ENCODE measurements around the gene ZNF93.
"Not testable (repeated sequence)": the region's sequence is repeated elsewhere in the genome, so short reads cannot be mapped to it uniquely, and the experiment has no call there.

Gene ZNF93

GRCh38 chr19:19884583-19884982 lies 16.2 kb upstream of the ZNF93 start:
- Histone ChIP-seq H3K4me3 (ENCODE audit: low read depth in 1 of 2, low read length in 2 of 2) (no peak overlapping the region), H3K27ac (ENCODE audit: low read length) (no peak overlapping the region), H3K4me1 (ENCODE audit: control insufficient read depth in 1 of 2, insufficient read depth in 2 of 2, low read length in 2 of 2) (no peaks in the 10 kb centered on the region), H3K27me3 (ENCODE audit: low read depth, low read length) (no peaks in the 10 kb centered on the region), H3K36me3 (ENCODE audit: control insufficient read depth in 1 of 2, insufficient read depth in 2 of 2, low read length in 2 of 2) (peaks cover 0 to 37% of the 10 kb centered on the region in 2 donors), H3K9me3 (ENCODE audit: control insufficient read depth in 1 of 2, low read length in 2 of 2) (peaks cover 4 to 5% of the 10 kb centered on the region in 2 donors)

DNA sequence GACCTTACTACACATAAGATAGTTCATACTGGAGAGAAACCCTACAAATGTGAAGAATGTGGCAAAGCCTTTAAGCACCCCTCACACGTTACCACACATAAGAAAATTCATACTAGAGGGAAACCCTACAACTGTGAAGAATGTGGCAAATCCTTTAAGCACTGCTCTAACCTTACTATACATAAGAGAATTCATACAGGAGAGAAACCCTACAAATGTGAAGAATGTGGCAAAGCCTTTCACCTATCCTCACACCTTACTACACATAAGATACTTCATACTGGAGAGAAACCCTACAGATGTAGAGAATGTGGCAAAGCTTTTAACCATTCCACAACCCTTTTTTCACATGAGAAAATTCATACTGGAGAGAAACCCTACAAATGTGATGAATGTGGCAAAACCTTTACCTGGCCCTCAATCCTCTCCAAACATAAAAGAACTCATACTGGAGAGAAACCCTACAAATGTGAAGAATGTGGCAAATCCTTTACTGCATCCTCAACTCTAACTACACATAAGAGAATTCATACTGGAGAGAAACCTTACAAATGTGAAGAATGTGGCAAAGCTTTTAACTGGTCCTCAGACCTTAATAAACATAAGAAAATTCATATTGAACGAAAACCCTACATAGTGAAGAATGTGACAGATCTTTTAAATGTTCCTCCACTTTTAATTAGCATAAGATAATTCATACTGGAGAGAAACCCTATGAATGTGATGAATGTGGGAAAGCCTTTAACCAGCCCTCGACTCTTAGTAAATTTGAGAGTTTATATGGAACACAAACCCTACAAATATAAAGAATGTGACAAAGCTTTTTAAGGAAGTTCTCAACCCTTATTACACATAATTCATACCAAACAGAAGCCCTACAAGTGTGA lies 8.4 kb upstream of the ZNF93 start:
- H3K36me3 ChIP-seq (ENCODE audit: control insufficient read depth in 1 of 2, insufficient read depth in 2 of 2, low read length in 2 of 2), result peaks cover 16 to 26% of the 10 kb centered on the region in 2 donors
- H3K4me1 ChIP-seq (ENCODE audit: control insufficient read depth in 1 of 2, insufficient read depth in 2 of 2, low read length in 2 of 2); H3K27ac ChIP-seq (ENCODE audit: low read length); H3K27me3 ChIP-seq (ENCODE audit: low read depth, low read length): not testable (repeated sequence)
- H3K9me3 ChIP-seq (ENCODE audit: control insufficient read depth in 1 of 2, low read length in 2 of 2), result peaks cover 18 to 26% of the 10 kb centered on the region in 2 donors
- H3K4me3 ChIP-seq (ENCODE audit: low read depth in 1 of 2, low read length in 2 of 2), result peak overlapping the region in 1 of 2 donors; percentile 35

DNA sequence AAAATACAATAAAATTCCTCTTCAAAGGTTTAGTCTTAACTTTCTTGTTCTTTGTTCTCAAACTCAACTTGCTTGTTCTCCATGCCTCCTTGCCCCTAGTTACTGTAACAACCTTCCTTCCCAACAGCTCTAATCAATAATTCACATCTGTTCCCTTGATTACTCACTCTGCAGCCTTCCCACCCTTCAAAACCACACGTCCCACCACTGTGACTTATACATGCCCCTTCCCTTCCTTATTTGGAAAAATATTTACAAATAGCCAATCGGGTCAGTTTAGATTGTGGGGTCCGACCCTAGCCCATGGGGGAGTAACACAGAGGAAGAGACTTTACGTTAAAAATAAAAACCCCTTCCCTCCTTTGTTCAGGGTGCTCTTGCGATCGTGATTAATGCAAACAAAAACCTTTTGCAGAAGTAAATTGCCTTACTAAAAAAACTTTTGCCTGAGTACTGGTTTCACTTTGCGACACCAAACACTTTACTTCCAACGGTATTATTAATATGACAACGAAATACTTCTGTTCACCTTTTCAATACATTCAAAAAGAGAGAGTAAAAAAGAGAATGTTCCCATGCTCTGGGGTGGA lies 512 bp upstream of the ZNF93 start:
- Histone ChIP-seq H3K36me3 (ENCODE audit: control insufficient read depth in 1 of 2, insufficient read depth in 2 of 2, low read length in 2 of 2) (no peaks in the 10 kb centered on the region), H3K27ac (ENCODE audit: low read length) (peak overlapping the region; percentile 80), H3K9me3 (ENCODE audit: control insufficient read depth in 1 of 2, low read length in 2 of 2) (peaks cover 0 to 4% of the 10 kb centered on the region in 2 donors), H3K4me1 (ENCODE audit: control insufficient read depth in 1 of 2, insufficient read depth in 2 of 2, low read length in 2 of 2) (no peaks in the 10 kb centered on the region), H3K4me3 (ENCODE audit: low read depth in 1 of 2, low read length in 2 of 2) (peak overlapping the region; percentile 76 to 87), H3K27me3 (ENCODE audit: low read depth, low read length) (no peaks in the 10 kb centered on the region)

- H3K4me3 ChIP-seq (ENCODE audit: low read depth in 1 of 2, low read length in 2 of 2); H3K27ac ChIP-seq (ENCODE audit: low read length); H3K36me3 ChIP-seq (ENCODE audit: control insufficient read depth in 1 of 2, insufficient read depth in 2 of 2, low read length in 2 of 2); H3K27me3 ChIP-seq (ENCODE audit: low read depth, low read length); H3K4me1 ChIP-seq (ENCODE audit: control insufficient read depth in 1 of 2, insufficient read depth in 2 of 2, low read length in 2 of 2); H3K9me3 ChIP-seq (ENCODE audit: control insufficient read depth in 1 of 2, low read length in 2 of 2): not testable (repeated sequence)
Observed at GRCh38 chr19:19907551-19907950, 6.8 kb downstream of the ZNF93 start.

GRCh38 chr19:19909654-19910053 lies 8.9 kb downstream of the ZNF93 start:
- H3K27me3 ChIP-seq (ENCODE audit: low read depth, low read length), result no peaks in the 10 kb centered on the region
- H3K36me3 ChIP-seq (ENCODE audit: control insufficient read depth in 1 of 2, insufficient read depth in 2 of 2, low read length in 2 of 2), result no peaks in the 10 kb centered on the region
- H3K9me3 ChIP-seq (ENCODE audit: control insufficient read depth in 1 of 2, low read length in 2 of 2), result no peaks in the 10 kb centered on the region
- H3K4me3 ChIP-seq (ENCODE audit: low read depth in 1 of 2, low read length in 2 of 2), result no peak overlapping the region
- H3K4me1 ChIP-seq (ENCODE audit: control insufficient read depth in 1 of 2, insufficient read depth in 2 of 2, low read length in 2 of 2), result no peaks in the 10 kb centered on the region
- H3K27ac ChIP-seq (ENCODE audit: low read length), result no peak overlapping the region

GRCh38 chr19:19911150-19911549 lies 10.4 kb downstream of the ZNF93 start:
- Histone ChIP-seq H3K36me3 (ENCODE audit: control insufficient read depth in 1 of 2, insufficient read depth in 2 of 2, low read length in 2 of 2) (no peaks in the 10 kb centered on the region), H3K4me1 (ENCODE audit: control insufficient read depth in 1 of 2, insufficient read depth in 2 of 2, low read length in 2 of 2) (no peaks in the 10 kb centered on the region), H3K9me3 (ENCODE audit: control insufficient read depth in 1 of 2, low read length in 2 of 2) (no peaks in the 10 kb centered on the region), H3K27ac (ENCODE audit: low read length) (no peak overlapping the region), H3K4me3 (ENCODE audit: low read depth in 1 of 2, low read length in 2 of 2) (no peak overlapping the region), H3K27me3 (ENCODE audit: low read depth, low read length) (no peaks in the 10 kb centered on the region)

GRCh38 chr19:19914596-19914995 lies 13.8 kb downstream of the ZNF93 start:
- Histone ChIP-seq H3K9me3 (ENCODE audit: control insufficient read depth in 1 of 2, low read length in 2 of 2) (no peaks in the 10 kb centered on the region), H3K36me3 (ENCODE audit: control insufficient read depth in 1 of 2, insufficient read depth in 2 of 2, low read length in 2 of 2) (no peaks in the 10 kb centered on the region), H3K4me3 (ENCODE audit: low read depth in 1 of 2, low read length in 2 of 2) (no peak overlapping the region), H3K4me1 (ENCODE audit: control insufficient read depth in 1 of 2, insufficient read depth in 2 of 2, low read length in 2 of 2) (no peaks in the 10 kb centered on the region), H3K27ac (ENCODE audit: low read length) (no peak overlapping the region), H3K27me3 (ENCODE audit: low read depth, low read length) (no peaks in the 10 kb centered on the region)

GRCh38 chr19:19930417-19930816 lies 29.7 kb downstream of the ZNF93 start:
- not testable (repeated sequence) for H3K4me1 ChIP-seq (ENCODE audit: control insufficient read depth in 1 of 2, insufficient read depth in 2 of 2, low read length in 2 of 2); H3K4me3 ChIP-seq (ENCODE audit: low read depth in 1 of 2, low read length in 2 of 2); H3K27ac ChIP-seq (ENCODE audit: low read length); H3K27me3 ChIP-seq (ENCODE audit: low read depth, low read length)
- peaks cover 20 to 26% of the 10 kb centered on the region in 2 donors for H3K9me3 ChIP-seq (ENCODE audit: control insufficient read depth in 1 of 2, low read length in 2 of 2)
- peaks cover 12 to 26% of the 10 kb centered on the region in 2 donors for H3K36me3 ChIP-seq (ENCODE audit: control insufficient read depth in 1 of 2, insufficient read depth in 2 of 2, low read length in 2 of 2)

GRCh38 chr19:19933432-19934314 lies 32.9 kb downstream of the ZNF93 start:
- H3K27ac ChIP-seq (ENCODE audit: low read length); H3K4me1 ChIP-seq (ENCODE audit: control insufficient read depth in 1 of 2, insufficient read depth in 2 of 2, low read length in 2 of 2); H3K27me3 ChIP-seq (ENCODE audit: low read depth, low read length): not testable (repeated sequence)
- peaks cover 25 to 30% of the 10 kb centered on the region in 2 donors for H3K9me3 ChIP-seq (ENCODE audit: control insufficient read depth in 1 of 2, low read length in 2 of 2)
- peaks cover 9 to 18% of the 10 kb centered on the region in 2 donors for H3K36me3 ChIP-seq (ENCODE audit: control insufficient read depth in 1 of 2, insufficient read depth in 2 of 2, low read length in 2 of 2)
- peak overlapping the region in 1 of 2 donors; percentile 41 for H3K4me3 ChIP-seq (ENCODE audit: low read depth in 1 of 2, low read length in 2 of 2)

DNA sequence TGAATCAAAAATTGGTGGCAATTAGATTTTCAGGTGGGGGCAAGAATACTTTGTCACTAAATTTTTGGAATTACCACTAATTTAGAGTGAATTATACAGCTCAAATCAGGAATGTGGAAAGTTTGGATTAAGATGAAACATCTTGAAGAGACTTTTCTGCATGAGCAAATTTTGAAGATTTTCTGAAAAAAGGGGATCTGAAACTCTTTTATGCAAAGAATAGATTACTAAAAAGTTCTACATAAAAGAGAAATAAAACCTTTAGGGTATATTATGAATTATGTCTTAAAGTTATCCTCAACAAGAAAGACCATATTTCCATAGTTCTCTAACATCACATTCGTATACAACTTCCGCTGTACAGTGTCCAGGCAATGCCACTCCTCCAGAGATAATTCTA lies 36.7 kb downstream of the ZNF93 start:
- H3K9me3 ChIP-seq (ENCODE audit: control insufficient read depth in 1 of 2, low read length in 2 of 2), result peaks cover 25 to 31% of the 10 kb centered on the region in 2 donors

DNA sequence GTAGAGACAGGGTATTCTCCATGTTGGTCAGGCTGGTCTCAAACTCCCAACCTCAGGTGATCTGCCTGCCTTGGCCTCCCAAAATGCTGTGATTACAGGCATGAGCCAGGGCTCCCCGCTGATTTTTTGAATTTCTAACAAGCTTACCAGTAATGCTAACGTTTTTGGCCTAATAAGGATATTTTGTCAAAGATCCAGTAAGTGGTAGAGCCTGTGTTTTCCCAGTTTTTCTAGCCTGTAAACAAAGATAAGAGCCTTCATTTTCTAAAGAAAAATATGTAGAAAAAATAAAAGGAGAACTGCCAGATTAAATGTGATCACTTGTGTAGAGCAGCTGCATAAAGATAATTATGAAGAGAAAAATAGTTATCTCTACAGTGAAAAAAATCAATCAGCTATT lies 37.7 kb downstream of the ZNF93 start:
- Histone ChIP-seq H3K36me3 (ENCODE audit: control insufficient read depth in 1 of 2, insufficient read depth in 2 of 2, low read length in 2 of 2) (peaks cover 7 to 10% of the 10 kb centered on the region in 2 donors), H3K27ac (ENCODE audit: low read length) (no peak overlapping the region), H3K4me1 (ENCODE audit: control insufficient read depth in 1 of 2, insufficient read depth in 2 of 2, low read length in 2 of 2) (no peaks in the 10 kb centered on the region), H3K9me3 (ENCODE audit: control insufficient read depth in 1 of 2, low read length in 2 of 2) (peaks cover 21 to 24% of the 10 kb centered on the region in 2 donors), H3K27me3 (ENCODE audit: low read depth, low read length) (no peaks in the 10 kb centered on the region), H3K4me3 (ENCODE audit: low read depth in 1 of 2, low read length in 2 of 2) (no peak overlapping the region)

More for the DNA sequence above, 36.7 kb downstream of the ZNF93 start:
- Histone ChIP-seq H3K27me3 (ENCODE audit: low read depth, low read length) (no peaks in the 10 kb centered on the region), H3K27ac (ENCODE audit: low read length) (no peak overlapping the region), H3K4me1 (ENCODE audit: control insufficient read depth in 1 of 2, insufficient read depth in 2 of 2, low read length in 2 of 2) (no peaks in the 10 kb centered on the region), H3K4me3 (ENCODE audit: low read depth in 1 of 2, low read length in 2 of 2) (no peak overlapping the region), H3K36me3 (ENCODE audit: control insufficient read depth in 1 of 2, insufficient read depth in 2 of 2, low read length in 2 of 2) (peaks cover 9 to 15% of the 10 kb centered on the region in 2 donors)
